H1 (cell line): Measurements from ENCODE around the gene CHST1. TPM values are rescaled to one million over a fixed set of nuclear protein-coding genes. Genes with fewer than 3 reads are reported as not detected.

Source experiments
- CTCF ChIA-PET: fragments of 300-600 bp; sonication (Branson Sonifier 250); formaldehyde crosslinking; loops from one replicate; lab custom pipeline; 2021; ENCODE audit not compliant: partially characterized antibody; lab: Charles Lee
- POLR2A ChIA-PET: fragments of 300-600 bp; sonication (Branson Sonifier 250); formaldehyde crosslinking; loops from one replicate; lab custom pipeline; 2021; ENCODE audit warnings: inconsistent platforms; ENCODE audit not compliant: partially characterized antibody; lab: Charles Lee
- DNase-seq, 2 experiments: peaks; one replicate each; pipeline versions ENCODE4 v3.0.0 to v3.0.0-alpha.2; 2010 to 2022; ENCODE audit warnings: low spot score in 2 of 2, low read depth in 1 of 2, mixed read lengths in 1 of 2
- FAIRE-seq: peaks from 2 replicates; lab custom pipeline; 2011; peaks lifted over from hg19 to GRCh38; lab: Jason Lieb, UNC
- H2AFZ ChIP-seq: 2 replicates; pipeline ENCODE4 v1.8.1; 2012; ENCODE audit warnings: low read length, inconsistent platforms
- H2AK5ac ChIP-seq: 2 replicates; pipeline ENCODE4 v1.6.1; 2013; ENCODE audit warnings: low read depth, low read length
- H2BK120ac ChIP-seq: replicated peaks from 2 replicates; pipeline ENCODE3; 2013; ENCODE audit warnings: low read depth, low read length, inconsistent platforms
- H2BK12ac ChIP-seq: 2 replicates; pipeline ENCODE4 v1.6.1; 2013; ENCODE audit warnings: low read depth, low read length
- H2BK15ac ChIP-seq: 2 replicates; pipeline ENCODE4 v1.6.1; 2013; ENCODE audit warnings: low read length
- H2BK20ac ChIP-seq: 2 replicates; pipeline ENCODE4 v1.6.1; 2013; ENCODE audit warnings: low read length
- H2BK5ac ChIP-seq: 2 replicates; pipeline ENCODE4 v1.6.1; 2013; ENCODE audit warnings: low read depth, low read length
- H3K14ac ChIP-seq: 2 replicates; pipeline ENCODE4 v1.6.1; 2013; ENCODE audit warnings: inconsistent platforms; ENCODE audit not compliant: insufficient read length
- H3K18ac ChIP-seq: 2 replicates; pipeline ENCODE4 v1.6.1; 2013; ENCODE audit warnings: low read length; ENCODE audit errors: extremely low read depth
- H3K23ac ChIP-seq: 2 replicates; pipeline ENCODE4 v1.6.1; 2013; ENCODE audit warnings: inconsistent platforms; ENCODE audit not compliant: insufficient read length
- H3K23me2 ChIP-seq: 2 replicates; pipeline ENCODE4 v1.6.1; 2013; ENCODE audit warnings: low read depth, low read length
- H3K27ac ChIP-seq: 2 replicates; pipeline ENCODE4 v1.6.1; 2011; ENCODE audit warnings: low read depth, low read length, inconsistent platforms
- H3K27me3 ChIP-seq, 4 experiments: replicated peaks in 1 of 4; 1 replicate in 1 of 4; 2 replicates in 3 of 4; pipeline versions ENCODE4 v1.6.1 to v1.8.1; 2011 to 2013; ENCODE audit warnings: low read length in 3 of 4, mild to moderate bottlenecking in 3 of 4, inconsistent platforms in 2 of 4, mixed read lengths in 2 of 4, moderate library complexity in 1 of 4; ENCODE audit not compliant: control insufficient read depth in 3 of 4, insufficient read depth in 3 of 4; ENCODE audit errors: extremely low read depth in 1 of 4
- H3K36me3 ChIP-seq, 4 experiments: 2 replicates each; pipeline versions ENCODE4 v1.6.1 to v1.8.1; 2011 to 2013; ENCODE audit warnings: mild to moderate bottlenecking in 4 of 4, low read length in 3 of 4, moderate library complexity in 2 of 4, control low read depth in 1 of 4, inconsistent platforms in 1 of 4; ENCODE audit not compliant: insufficient read depth in 4 of 4, control insufficient read depth in 2 of 4
- H3K4ac ChIP-seq: replicated peaks from 2 replicates; pipeline ENCODE3; 2013; ENCODE audit warnings: low read length, low read depth, mixed read lengths, inconsistent platforms; ENCODE audit not compliant: insufficient read length
- H3K4me1 ChIP-seq, 4 experiments: replicated peaks in 1 of 4; 1 replicate in 1 of 4; 2 replicates in 3 of 4; pipeline versions ENCODE4 v1.6.1 to v1.8.1; 2011 to 2013; ENCODE audit warnings: low read length in 3 of 4, inconsistent platforms in 2 of 4, mixed read lengths in 1 of 4; ENCODE audit not compliant: insufficient read depth in 4 of 4, control insufficient read depth in 3 of 4
- H3K4me2 ChIP-seq, 2 experiments: 2 replicates each; pipeline versions ENCODE4 v1.6.1 to v1.8.1; 2011 to 2013; ENCODE audit warnings: low read depth in 2 of 2, low read length in 2 of 2, control low read depth in 1 of 2, inconsistent platforms in 1 of 2, mild to moderate bottlenecking in 1 of 2; ENCODE audit not compliant: insufficient read depth in 1 of 2
- H3K4me3 ChIP-seq, 4 experiments: fragments of 200-600, 300-600 bp in 1 of 4; sonication (generic), shearing (Covaris generic), sonication (Bioruptor Twin) in 1 of 4; 2 replicates each; pipeline versions ENCODE4 v1.5.1 to v1.8.1; 2011 to 2016; ENCODE audit warnings: low read length in 4 of 4, low read depth in 3 of 4, control low read depth in 2 of 4, inconsistent platforms in 2 of 4, mild to moderate bottlenecking in 2 of 4, mixed read lengths in 1 of 4, moderate library complexity in 1 of 4; ENCODE audit not compliant: insufficient read depth in 2 of 4; ENCODE audit errors: extremely low read depth in 1 of 4
- H3K56ac ChIP-seq: replicated peaks from 2 replicates; pipeline ENCODE3; 2013; ENCODE audit warnings: low read depth, mild to moderate bottlenecking, mixed read lengths, low read length, inconsistent platforms; ENCODE audit not compliant: insufficient read length
- H3K79me1 ChIP-seq: 2 replicates; pipeline ENCODE4 v1.6.1; 2013; ENCODE audit warnings: low read depth, low read length, control low read depth
- H3K79me2 ChIP-seq, 2 experiments: 2 replicates each; pipeline versions ENCODE4 v1.6.1 to v1.8.1; 2012 to 2013; ENCODE audit warnings: low read length in 2 of 2, mild to moderate bottlenecking in 2 of 2, inconsistent platforms in 1 of 2; ENCODE audit not compliant: insufficient read depth in 2 of 2, control insufficient read depth in 1 of 2
- H3K9ac ChIP-seq, 4 experiments: replicated peaks in 1 of 4; 1 replicate in 1 of 4; 2 replicates in 3 of 4; pipeline versions ENCODE4 v1.6.1 to v1.8.1; 2011 to 2013; ENCODE audit warnings: low read depth in 3 of 4, low read length in 3 of 4, control low read depth in 2 of 4, mild to moderate bottlenecking in 2 of 4, moderate library complexity in 2 of 4, inconsistent platforms in 1 of 4; ENCODE audit errors: extremely low read depth in 1 of 4
- H3K9me3 ChIP-seq, 2 experiments: 2 replicates each; pipeline versions ENCODE4 v1.6.1 to v1.8.1; 2012 to 2013; ENCODE audit warnings: mild to moderate bottlenecking in 2 of 2, moderate library complexity in 2 of 2, control low read depth in 1 of 2, inconsistent platforms in 1 of 2, low read depth in 1 of 2, low read length in 1 of 2, mixed read lengths in 1 of 2; ENCODE audit not compliant: insufficient read depth in 2 of 2
- H4K20me1 ChIP-seq, 2 experiments: replicated peaks in 1 of 2; 2 replicates each; pipeline versions ENCODE3 to v1.8.1; 2011 to 2013; ENCODE audit warnings: inconsistent platforms in 2 of 2, low read length in 2 of 2, mild to moderate bottlenecking in 1 of 2; ENCODE audit not compliant: insufficient read depth in 2 of 2, control insufficient read depth in 1 of 2
- H4K5ac ChIP-seq: 2 replicates; pipeline ENCODE4 v1.6.1; 2013; ENCODE audit warnings: low read length, low read depth, mixed read lengths, inconsistent platforms; ENCODE audit not compliant: insufficient read length
- H4K8ac ChIP-seq: 2 replicates; pipeline ENCODE4 v1.8.0; 2013; ENCODE audit warnings: mild to moderate bottlenecking, moderate library complexity, low read length, inconsistent platforms; ENCODE audit not compliant: insufficient read depth; ENCODE audit errors: extremely low read depth
- H4K91ac ChIP-seq: replicated peaks from 2 replicates; pipeline ENCODE3; 2013; ENCODE audit warnings: low read length, mixed read lengths, inconsistent platforms; ENCODE audit not compliant: insufficient read length
- BACH1 ChIP-seq: IDR thresholded peaks from 2 replicates; pipeline ENCODE4 v1.6.1; 2012; ENCODE audit warnings: low read length, improper control_type of control experiment
- BRCA1 ChIP-seq: IDR thresholded peaks from 2 replicates; pipeline ENCODE4 v1.6.1; 2012; ENCODE audit warnings: low read depth, low read length, improper control_type of control experiment
- CEBPB ChIP-seq: IDR thresholded peaks from 2 replicates; pipeline ENCODE4 v1.6.1; 2012; ENCODE audit warnings: low read depth, low read length
- EZH2 ChIP-seq: fragments of 200-600 bp; sonication (generic); IDR thresholded peaks from 2 replicates; pipeline ENCODE4 v1.7.1; 2012; ENCODE audit warnings: low read depth, mild to moderate bottlenecking, moderate library complexity, low read length, inconsistent platforms; ENCODE audit not compliant: severe bottlenecking
- GABPA ChIP-seq: IDR thresholded peaks from 2 replicates; pipeline ENCODE4 v1.6.1; 2011; ENCODE audit warnings: mild to moderate bottlenecking, low read length, moderate library complexity, borderline replicate concordance; ENCODE audit not compliant: insufficient read depth
- JUND ChIP-seq: IDR thresholded peaks from 2 replicates; pipeline ENCODE4 v1.6.1; 2011; ENCODE audit warnings: mild to moderate bottlenecking, improper control_type of control experiment, low read length
- PHF8 ChIP-seq: fragments of 200-600 bp; sonication (generic); conservative IDR thresholded peaks from 2 replicates; pipeline ENCODE4 v1.7.1; 2012; ENCODE audit warnings: low read depth, mild to moderate bottlenecking, inconsistent platforms, low read length, moderate library complexity
- RAD21 ChIP-seq, 2 experiments: IDR thresholded peaks in 1 of 2; conservative IDR thresholded peaks in 1 of 2; 2 replicates each; pipeline ENCODE4 v1.6.1; 2011; ENCODE audit warnings: low read depth in 2 of 2, low read length in 2 of 2, improper control_type of control experiment in 1 of 2, inconsistent platforms in 1 of 2, mild to moderate bottlenecking in 1 of 2, moderate library complexity in 1 of 2
- RNF2 ChIP-seq: fragments of 200-900, 300-1000 bp; sonication (generic); IDR thresholded peaks from 2 replicates; pipeline ENCODE4 v1.7.1; 2016; ENCODE audit warnings: borderline replicate concordance, low read depth, mild to moderate bottlenecking, antibody characterized with exemption, low read length; ENCODE audit not compliant: poor library complexity, severe bottlenecking; ENCODE audit errors: missing control alignments
- SIX5 ChIP-seq: IDR thresholded peaks from 2 replicates; pipeline ENCODE4 v1.6.1; 2011; ENCODE audit warnings: mild to moderate bottlenecking, low read depth, low read length
- SP1 ChIP-seq: IDR thresholded peaks from 2 replicates; pipeline ENCODE4 v1.6.1; 2011; ENCODE audit warnings: low read depth, low read length
- SP2 ChIP-seq: IDR thresholded peaks from 2 replicates; pipeline ENCODE4 v1.6.1; 2012; ENCODE audit warnings: mild to moderate bottlenecking, low read length, inconsistent platforms
- SRF ChIP-seq: IDR thresholded peaks from 2 replicates; pipeline ENCODE4 v1.6.1; 2011; ENCODE audit warnings: mild to moderate bottlenecking, low read depth, low read length, moderate library complexity
- WGBS, 2 experiments: shearing (Covaris generic) in 1 of 2; methylation state at CpG; one replicate each; pipeline versions ENCODE4 v1.1.6 to v1.1.7; 2013 to 2015; ENCODE audit warnings: low lambda C conversion rate in 2 of 2, mixed read lengths in 2 of 2, inconsistent platforms in 1 of 2, low coverage in 1 of 2, missing lambda C conversion rate in 1 of 2; ENCODE audit not compliant: insufficient replicate concordance in 2 of 2, insufficient coverage in 1 of 2, insufficient read length in 1 of 2; ENCODE audit errors: extremely low coverage in 1 of 2, missing lambda C conversion rate in 1 of 2; 5-methylcytosine and 5-hydroxymethylcytosine counted together
- polyA plus RNA-seq, 7 experiments: library from polyadenylated mRNA; depleted of rRNA in 3 of 7; stranded (reverse) in 5 of 7; unstranded in 2 of 7; fragments of >200 nt in 5 of 7; fragments of 200-250 nt in 2 of 7; gene quantifications; 1 replicate in 5 of 7; 2 replicates in 1 of 7; 4 replicates in 1 of 7; pipeline versions ENCODE4 v1.2.1 to v1.2.3, GENCODE V29; 2011 to 2013; ENCODE audit warnings: missing spikeins in 2 of 7, mixed read lengths in 2 of 7
- total RNA-seq: library from RNA; stranded (reverse); fragmentation: NEBNext Ultra II Directional; extraction: Animal tissue kit (Norgen Biotek cat#: 25700); gene quantifications from 2 replicates; pipeline ENCODE4 v1.2.1, GENCODE V29; 2021

The CHST1 gene
- total and polyA plus RNA-seq, 2 of the 8 experiments (the other 6 are each of a cell fraction or from before 2014, with no cell fraction given) = 1.6 to 3.8 TPM

DNA sequence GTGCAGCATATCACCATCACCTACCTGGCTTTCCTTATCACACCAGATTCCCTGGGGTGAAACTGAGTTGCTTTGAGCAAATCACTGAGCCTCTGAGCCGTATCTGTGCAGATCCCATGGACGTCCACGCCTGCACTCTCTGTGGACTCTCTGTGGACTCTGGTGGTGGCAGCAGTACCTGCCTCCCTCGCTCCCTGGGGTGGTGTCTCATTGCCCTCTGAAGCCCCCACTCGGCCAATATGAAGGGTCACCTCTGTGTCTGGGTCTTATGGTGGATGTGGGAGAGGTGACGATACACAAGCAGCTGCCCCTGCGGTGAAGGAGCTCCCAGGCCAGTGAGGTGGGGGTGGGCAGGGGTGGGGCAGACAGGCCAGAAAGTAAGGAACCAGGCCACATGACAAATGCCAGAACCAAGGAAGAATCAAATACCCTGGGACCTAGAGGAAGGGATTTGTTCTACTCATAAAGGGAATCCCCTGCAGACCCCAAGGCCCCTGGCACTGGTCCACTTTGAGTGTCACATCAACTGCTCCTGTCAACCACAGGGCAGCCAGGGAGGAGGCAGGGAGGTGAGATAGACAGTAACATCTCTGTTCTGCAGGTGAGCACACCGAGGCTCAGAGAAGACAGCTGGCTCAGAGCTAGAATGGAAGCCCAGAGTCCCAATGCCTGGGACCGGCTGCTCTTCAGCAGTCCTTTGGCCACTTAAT is 9.2 kb upstream of the CHST1 start:
- no peaks in the 10 kb centered on the region; a peak in 1 of 7 replicates for H3K27me3 ChIP-seq
- no peaks in the 10 kb centered on the region for H3K23me2 ChIP-seq
- ChIA-PET CTCF (interaction anchor here (0.9 to 1.3 kb wide), 4 partner anchors 11 to 264 kb away, joined by 3 to 5 read pairs (median 4); no protein-coding TSS in a partner anchor), POLR2A (interaction anchor here (1.2 kb wide), 1 partner anchor 20 kb away, joined by 3 read pairs; no protein-coding TSS in a partner anchor)
- H3K18ac ChIP-seq = no peak overlapping the region
- no peaks in the 10 kb centered on the region for H4K20me1 ChIP-seq
- no peak overlapping the region for H3K14ac ChIP-seq
- no peak overlapping the region for H3K23ac ChIP-seq
- no peaks in the 10 kb centered on the region for H3K9me3 ChIP-seq
- H3K4ac ChIP-seq = no peak overlapping the region
- FAIRE-seq (no peak), DNase-seq (no peak)
- H3K9ac ChIP-seq = no peak overlapping the region
- no peak overlapping the region for H2AFZ ChIP-seq
- H3K4me1 ChIP-seq = peaks cover 0 to 7% (median 2%) of the 10 kb centered on the region in 4 experiments; a peak in 3 of 7 replicates
- no peak overlapping the region for H3K56ac ChIP-seq
- H3K79me2 ChIP-seq = no peaks in the 10 kb centered on the region
- no peak overlapping the region for H2AK5ac ChIP-seq
- H2BK20ac ChIP-seq = no peak overlapping the region
- H2BK15ac ChIP-seq = no peak overlapping the region
- H2BK5ac ChIP-seq = no peak overlapping the region
- H3K27ac ChIP-seq = no peak overlapping the region
- H3K79me1 ChIP-seq = no peaks in the 10 kb centered on the region
- no peak overlapping the region for H4K5ac ChIP-seq
- no peak overlapping the region for H2BK12ac ChIP-seq
- no peaks in the 10 kb centered on the region for H3K36me3 ChIP-seq
- 91% methylated on average over 9 of the region's 9 CpGs; no CpG with 5 or more reads in 1 of the 2 experiments for WGBS, 2 experiments
- no peak overlapping the region for H4K8ac ChIP-seq
- H2BK120ac ChIP-seq = no peak overlapping the region
- no peak overlapping the region for H3K4me2 ChIP-seq
- no peak overlapping the region for H4K91ac ChIP-seq
- no peak overlapping the region for H3K4me3 ChIP-seq
- TF ChIP-seq GABPA = no peak
- no peak for TF ChIP-seq SP1
- TF ChIP-seq BACH1 = no peak
- no peak for TF ChIP-seq RNF2
- no peak for TF ChIP-seq SRF
- no peak for TF ChIP-seq JUND
- no peak for TF ChIP-seq CEBPB
- TF ChIP-seq SP2 = no peak
- TF ChIP-seq RAD21 (IDR thresholded peaks at IDR 0.05 in 1 of 2, conservative IDR thresholded peaks at IDR 0.05 in 1 of 2; ENCODE audit: low read depth in 2 of 2, low read length in 2 of 2) = no peak
- TF ChIP-seq PHF8 = no peak
- TF ChIP-seq SIX5 = no peak
- TF ChIP-seq BRCA1 = no peak
- no peak for TF ChIP-seq EZH2
